PC-3 (cell line): ENCODE data around the gene INPP5D. TPM values are rescaled to one million over a fixed set of nuclear protein-coding genes. Genes with fewer than 3 reads are reported as not detected.

Source experiments
- ATAC-seq: fragments of 200-7000 bp; cut with Tn5 transposase; 2 replicates; pipeline ENCODE4 v1.9.1; 2020; ENCODE audit warnings: mild to moderate bottlenecking, moderate library complexity
- BruUV-seq: library from RNA; stranded (reverse); fragments of 400-500 nt; replicated peaks from 2 replicates; lab custom pipeline; 2021; lab: Mats Ljungman, UMichigan
- CTCF ChIA-PET: fragments of 300-600 bp; sonication (Branson Sonifier 250); formaldehyde crosslinking; loops from one replicate; lab custom pipeline; 2022; ENCODE audit warnings: antibody characterized with exemption; lab: Charles Lee
- POLR2A ChIA-PET: fragments of 300-600 bp; sonication (Branson Sonifier 250); formaldehyde crosslinking; loops from one replicate; lab custom pipeline; 2022; ENCODE audit warnings: antibody characterized with exemption; ENCODE audit not compliant: unreplicated experiment; lab: Charles Lee
- DNase-seq: peaks from one replicate; pipeline ENCODE4 v3.0.0-alpha.2; 2015
- H2AFZ ChIP-seq: fragments of 300-600 bp; sonication (generic); 2 replicates; pipeline ENCODE4 v1.6.0; 2016; ENCODE audit warnings: antibody characterized with exemption, low read length
- H3F3A ChIP-seq: fragments of 300-600 bp; sonication (generic); one replicate; pipeline ENCODE4 v1.6.0; 2017; ENCODE audit warnings: antibody characterized with exemption, low read length, control low read depth, mild to moderate bottlenecking; ENCODE audit not compliant: unreplicated experiment
- H3K27ac ChIP-seq: fragments of 300-600 bp; sonication (generic); 2 replicates; pipeline ENCODE4 v1.5.1; 2016; ENCODE audit warnings: mild to moderate bottlenecking, low read length
- H3K27me3 ChIP-seq: fragments of 300-600 bp; sonication (generic); 2 replicates; pipeline ENCODE4 v1.6.1; 2016; ENCODE audit warnings: low read length, mixed read lengths
- H3K36me3 ChIP-seq: fragments of 300-600 bp; sonication (generic); 2 replicates; pipeline ENCODE4 v1.6.1; 2016; ENCODE audit warnings: low read depth, mixed run types, low read length, mixed read lengths
- H3K4me1 ChIP-seq: fragments of 300-600 bp; sonication (generic); 2 replicates; pipeline ENCODE4 v1.5.1; 2016; ENCODE audit warnings: low read length; ENCODE audit not compliant: insufficient read depth
- H3K4me2 ChIP-seq: fragments of 300-600 bp; sonication (generic); 2 replicates; pipeline ENCODE4 v1.6.0; 2016; ENCODE audit warnings: low read length
- H3K4me3 ChIP-seq: fragments of 300-600 bp; sonication (generic); 2 replicates; pipeline ENCODE4 v1.5.1; 2016; ENCODE audit warnings: mild to moderate bottlenecking, low read length, mixed read lengths
- H3K79me2 ChIP-seq: fragments of 300-600 bp; sonication (generic); 2 replicates; pipeline ENCODE4 v1.6.1; 2017; ENCODE audit warnings: low read length, mixed read lengths
- H3K9ac ChIP-seq: fragments of 300-600 bp; sonication (generic); 2 replicates; pipeline ENCODE4 v1.6.0; 2016; ENCODE audit warnings: mild to moderate bottlenecking, low read length
- H3K9me2 ChIP-seq: fragments of 300-600 bp; sonication (generic); replicated peaks from 2 replicates; pipeline ENCODE4 v1.6.1; 2016; ENCODE audit warnings: mixed run types, low read length, mixed read lengths
- H3K9me3 ChIP-seq: fragments of 300-600 bp; sonication (generic); 2 replicates; pipeline ENCODE4 v1.6.1; 2016; ENCODE audit warnings: low read length, mixed read lengths
- H4K20me1 ChIP-seq: fragments of 300-600 bp; sonication (generic); 2 replicates; pipeline ENCODE4 v1.6.1; 2016; ENCODE audit warnings: low read length, mixed read lengths
- CTCF ChIP-seq: fragments of 300-600 bp; sonication (generic); conservative IDR thresholded peaks from 2 replicates; pipeline ENCODE4 v1.5.1; 2017; ENCODE audit warnings: antibody characterized with exemption, low read depth, mild to moderate bottlenecking, low read length
- EZH2 ChIP-seq: fragments of 300-600 bp; sonication (generic); IDR thresholded peaks from one replicate; pipeline ENCODE4 v1.6.1; 2017; ENCODE audit warnings: antibody characterized with exemption, mild to moderate bottlenecking, low read length; ENCODE audit not compliant: unreplicated experiment
- EZH2phosphoT487 ChIP-seq: fragments of 300-600 bp; sonication (generic); IDR thresholded peaks from 2 replicates; pipeline ENCODE4 v1.6.1; 2018; ENCODE audit warnings: mild to moderate bottlenecking, antibody characterized with exemption, low read length, borderline replicate concordance
- intact Hi-C: fragments of 100-400 bp; cut with micrococcal nuclease; formaldehyde crosslinking; loops from 2 replicates; pipeline ENCODE4 v1.9.0; 2023
- total RNA-seq: library from RNA; depleted of rRNA; stranded (reverse); fragments of >200 nt; gene quantifications from 2 replicates; pipeline ENCODE4 v1.2.3, GENCODE V29; 2014

Gene INPP5D
- total RNA-seq, 1 experiment from 2014 or later: 0.26 TPM

DNA sequence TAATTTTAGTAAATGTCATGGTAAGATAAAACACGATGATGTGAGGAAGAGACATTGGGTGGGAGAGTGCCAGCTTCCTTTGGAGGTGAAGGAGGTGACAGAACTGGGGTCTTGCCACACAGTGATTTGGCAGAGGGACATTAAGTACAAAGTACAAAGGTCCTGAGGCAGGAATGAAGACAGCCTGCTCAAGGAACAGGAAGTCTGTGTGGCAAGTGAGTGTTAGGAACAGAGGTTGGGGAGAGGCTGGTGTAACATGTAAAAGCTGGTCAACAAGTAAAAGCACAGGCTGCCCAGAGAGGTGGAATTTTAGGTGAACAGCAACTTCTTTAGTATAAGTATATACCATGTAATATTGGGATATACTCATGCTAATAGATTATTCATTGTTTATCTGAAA, 73.1 kb downstream of the INPP5D start:
- intact Hi-C loops: no loop called here
- Histone ChIP-seq H4K20me1 (no peaks in the 10 kb centered on the region), H3K4me2 (no peak overlapping the region), H3K9ac (no peak overlapping the region), H3K4me3 (no peak overlapping the region), H3K27ac (no peak overlapping the region), H3K36me3 (no peaks in the 10 kb centered on the region), H3K9me2 (no peaks in the 10 kb centered on the region), H3K79me2 (no peaks in the 10 kb centered on the region), H3K9me3 (no peaks in the 10 kb centered on the region), H3F3A (no peaks in the 10 kb centered on the region), H3K4me1 (no peaks in the 10 kb centered on the region), H3K27me3 (no peaks in the 10 kb centered on the region), H2AFZ (no peak overlapping the region)
- ChIA-PET POLR2A (no interaction called here), CTCF (no interaction called here)
- DNase-seq (no peak), ATAC-seq (no peak)
- BruUV-seq: no TSS peak
- no peak for TF ChIP-seq EZH2
- TF ChIP-seq CTCF: no peak
- TF ChIP-seq EZH2phosphoT487: no peak

DNA sequence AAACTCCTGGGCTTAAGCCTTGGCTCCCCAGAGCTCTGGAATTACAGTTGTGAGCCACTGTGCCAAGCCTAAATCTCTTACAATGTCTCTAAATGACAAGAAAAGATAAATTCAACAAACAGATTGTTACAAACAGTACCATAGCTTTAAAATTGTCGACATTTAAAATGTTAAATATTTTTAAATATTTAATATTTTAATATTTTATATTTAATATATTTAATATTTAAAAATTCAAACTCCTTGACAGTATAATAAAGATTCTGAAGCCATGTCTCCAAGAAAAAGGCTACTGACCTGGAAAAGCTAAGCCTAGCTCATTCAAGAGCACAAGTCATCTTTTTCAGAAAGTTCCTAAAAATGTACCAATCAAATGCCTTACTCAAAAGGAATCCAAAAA, 75.3 kb downstream of the INPP5D start:
- CTCF ChIA-PET: interaction anchor here (0.7 kb wide), 1 partner anchor 76 kb away, joined by 4 read pairs; no protein-coding TSS in a partner anchor
- H3K9me2 ChIP-seq: no peaks in the 10 kb centered on the region
- no peaks in the 10 kb centered on the region for H3K36me3 ChIP-seq
- no peak overlapping the region for H3K4me3 ChIP-seq
- H3K9ac ChIP-seq: no peak overlapping the region
- H3F3A ChIP-seq: no peaks in the 10 kb centered on the region
- POLR2A ChIA-PET: interaction anchor here (0.6 kb wide), 1 partner anchor 168 kb away, joined by 5 read pairs; no protein-coding TSS in a partner anchor
- ATAC-seq: no peak
- H3K27ac ChIP-seq: no peak overlapping the region
- no peaks in the 10 kb centered on the region for H4K20me1 ChIP-seq
- no peaks in the 10 kb centered on the region for H3K27me3 ChIP-seq
- no peak for TF ChIP-seq EZH2
- no peak for TF ChIP-seq EZH2phosphoT487
- TF ChIP-seq CTCF: no peak
- H3K4me2 ChIP-seq: no peak overlapping the region
- H3K9me3 ChIP-seq: no peaks in the 10 kb centered on the region
- intact Hi-C loops: no loop called here
- H2AFZ ChIP-seq: no peak overlapping the region
- H3K79me2 ChIP-seq: no peaks in the 10 kb centered on the region
- no TSS peak for BruUV-seq
- H3K4me1 ChIP-seq: no peaks in the 10 kb centered on the region
- DNase-seq: no peak

DNA sequence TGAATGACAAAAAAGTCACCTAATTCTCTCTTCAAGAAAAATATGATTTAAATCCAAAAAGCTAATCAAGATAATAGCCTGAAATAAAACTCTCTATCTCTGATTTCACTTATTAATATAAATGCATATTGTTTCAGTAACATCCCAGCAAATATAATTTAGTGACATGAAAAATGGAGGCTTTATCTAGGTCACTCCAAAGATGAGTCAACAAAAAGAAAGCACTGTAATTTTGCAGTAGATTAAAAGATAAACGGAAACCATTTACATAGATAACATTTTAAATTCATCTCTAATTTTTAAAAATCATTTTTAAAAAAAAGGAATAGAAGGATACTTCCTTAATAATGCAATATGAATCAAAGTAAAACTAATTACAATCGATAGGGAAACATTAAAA, 76.9 kb downstream of the INPP5D start:
- no peak for DNase-seq
- Histone ChIP-seq H3K79me2 (no peaks in the 10 kb centered on the region), H3K9me3 (no peaks in the 10 kb centered on the region), H3K27ac (no peak overlapping the region), H3K9me2 (no peaks in the 10 kb centered on the region), H3K4me3 (no peak overlapping the region), H4K20me1 (no peaks in the 10 kb centered on the region), H3K4me1 (no peaks in the 10 kb centered on the region), H2AFZ (no peak overlapping the region), H3K36me3 (no peaks in the 10 kb centered on the region), H3K9ac (no peak overlapping the region), H3F3A (no peaks in the 10 kb centered on the region), H3K4me2 (no peak overlapping the region), H3K27me3 (no peaks in the 10 kb centered on the region)
- POLR2A ChIA-PET: no interaction called here
- TF ChIP-seq CTCF: no peak
- TF ChIP-seq EZH2phosphoT487: no peak
- no peak for TF ChIP-seq EZH2
- no TSS peak for BruUV-seq
- intact Hi-C loops: no loop called here
- no peak for ATAC-seq
- CTCF ChIA-PET: no interaction called here
